Immature natural killer cell (primary cell): ENCODE results near the gene MACROD2. TPM values are rescaled to one million over a fixed set of nuclear protein-coding genes. Genes with fewer than 3 reads are reported as not detected.

ENCODE experiments used
- DNase-seq, 3 donors: peaks; one replicate each; pipeline ENCODE4 v3.0.0; 2022; ENCODE audit warnings: mixed read lengths in 1 of 3
- H3K27ac Mint-ChIP-seq, 6 donors: one replicate each; pipeline ENCODE4 v1.8.0; 2020; ENCODE audit warnings: mixed read lengths in 6 of 6, mild to moderate bottlenecking in 5 of 6, inconsistent platforms in 4 of 6, moderate library complexity in 3 of 6
- H3K27me3 Mint-ChIP-seq, 3 donors: one replicate each; pipeline ENCODE4 v1.8.0; 2020 to 2021; ENCODE audit warnings: low read depth in 3 of 3, mild to moderate bottlenecking in 3 of 3, mixed read lengths in 3 of 3, moderate library complexity in 3 of 3, inconsistent platforms in 1 of 3
- H3K36me3 Mint-ChIP-seq, 3 donors: one replicate each; pipeline ENCODE4 v1.8.0; 2020; ENCODE audit warnings: mixed read lengths in 3 of 3, inconsistent platforms in 2 of 3, mild to moderate bottlenecking in 2 of 3
- H3K4me1 Mint-ChIP-seq, 2 donors: one replicate each; pipeline ENCODE4 v1.8.0; 2020; ENCODE audit warnings: inconsistent platforms in 2 of 2, mild to moderate bottlenecking in 2 of 2, mixed read lengths in 2 of 2, moderate library complexity in 1 of 2
- H3K4me3 Mint-ChIP-seq, 5 donors: one replicate each; pipeline ENCODE4 v1.8.0; 2020; ENCODE audit warnings: mild to moderate bottlenecking in 5 of 5, mixed read lengths in 5 of 5, inconsistent platforms in 3 of 5, moderate library complexity in 3 of 5
- H3K9me3 Mint-ChIP-seq, 6 donors: one replicate each; pipeline ENCODE4 v1.8.0; 2020; ENCODE audit warnings: mild to moderate bottlenecking in 6 of 6, mixed read lengths in 6 of 6, inconsistent platforms in 4 of 6, moderate library complexity in 3 of 6
- polyA plus RNA-seq, 3 donors: library from polyadenylated mRNA; unstranded; fragments of 300-500 nt; fragmentation: Illumina TruSeq; gene quantifications; one replicate each; pipeline ENCODE4 v1.2.3, GENCODE V29; 2021

MACROD2 gene
- polyA plus RNA-seq, 3 donors from 2014 or later = not detected

GRCh38 chr20:14406495-14406894 lies 411.2 kb downstream of the MACROD2 start:
- no peak for DNase-seq
- no peak overlapping the region for H3K4me3 Mint-ChIP-seq
- no peaks in the 10 kb centered on the region for H3K4me1 Mint-ChIP-seq
- H3K36me3 Mint-ChIP-seq = no peaks in the 10 kb centered on the region
- no peak overlapping the region for H3K27ac Mint-ChIP-seq
- H3K27me3 Mint-ChIP-seq = peaks cover 0 to 2% (median 0%) of the 10 kb centered on the region in 3 donors
- peaks cover 4 to 48% (median 12%) of the 10 kb centered on the region in 6 donors for H3K9me3 Mint-ChIP-seq

- H3K4me1 Mint-ChIP-seq = no peaks in the 10 kb centered on the region
- H3K27me3 Mint-ChIP-seq = peaks cover 0 to 2% (median 0%) of the 10 kb centered on the region in 3 donors
- DNase-seq = no peak
- H3K9me3 Mint-ChIP-seq = peaks cover 5 to 48% (median 17%) of the 10 kb centered on the region in 6 donors
- no peak overlapping the region for H3K4me3 Mint-ChIP-seq
- no peaks in the 10 kb centered on the region for H3K36me3 Mint-ChIP-seq
- H3K27ac Mint-ChIP-seq = no peak overlapping the region
Observed at GRCh38 chr20:14407336-14407735, 412.0 kb downstream of the MACROD2 start.

DNA sequence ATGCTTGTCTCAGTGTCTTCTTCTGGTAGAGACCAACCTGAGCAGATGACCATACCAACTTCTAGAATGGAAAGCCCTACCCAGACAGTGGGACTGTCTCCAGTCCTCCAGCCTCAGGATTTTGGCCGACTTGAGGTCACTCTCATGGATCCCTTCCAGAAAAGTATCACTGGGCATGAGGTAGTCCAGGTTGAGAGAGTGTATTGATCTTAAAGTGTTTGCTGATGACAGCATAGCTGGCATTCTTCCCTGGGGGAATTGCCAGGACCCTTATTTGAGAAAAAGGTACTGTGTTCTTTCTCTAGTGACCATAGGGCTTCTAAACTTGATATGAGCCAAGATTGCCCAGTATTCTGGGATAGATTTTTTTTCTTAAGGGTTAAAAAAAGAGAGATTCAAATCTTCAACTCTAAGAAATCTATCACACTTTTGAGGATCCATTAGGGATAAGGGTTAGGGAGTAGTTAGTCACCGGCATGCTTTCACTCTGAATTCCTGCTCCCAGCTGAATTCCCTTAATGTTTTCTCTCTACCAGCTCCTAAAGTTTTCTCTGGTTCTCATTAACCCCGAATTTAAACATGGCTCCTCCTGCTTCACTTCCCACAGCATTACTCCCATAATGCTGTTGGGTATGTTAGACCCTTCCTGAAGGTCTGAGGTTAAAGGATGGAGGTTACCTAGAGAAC lies 415.7 kb downstream of the MACROD2 start:
- Mint-ChIP-seq H3K9me3 (peaks cover 10 to 58% (median 21%) of the 10 kb centered on the region in 6 donors), H3K27me3 (peaks cover 0 to 2% (median 0%) of the 10 kb centered on the region in 3 donors), H3K36me3 (no peaks in the 10 kb centered on the region), H3K4me3 (no peak overlapping the region), H3K4me1 (no peaks in the 10 kb centered on the region), H3K27ac (no peak overlapping the region)
- no peak for DNase-seq

DNA sequence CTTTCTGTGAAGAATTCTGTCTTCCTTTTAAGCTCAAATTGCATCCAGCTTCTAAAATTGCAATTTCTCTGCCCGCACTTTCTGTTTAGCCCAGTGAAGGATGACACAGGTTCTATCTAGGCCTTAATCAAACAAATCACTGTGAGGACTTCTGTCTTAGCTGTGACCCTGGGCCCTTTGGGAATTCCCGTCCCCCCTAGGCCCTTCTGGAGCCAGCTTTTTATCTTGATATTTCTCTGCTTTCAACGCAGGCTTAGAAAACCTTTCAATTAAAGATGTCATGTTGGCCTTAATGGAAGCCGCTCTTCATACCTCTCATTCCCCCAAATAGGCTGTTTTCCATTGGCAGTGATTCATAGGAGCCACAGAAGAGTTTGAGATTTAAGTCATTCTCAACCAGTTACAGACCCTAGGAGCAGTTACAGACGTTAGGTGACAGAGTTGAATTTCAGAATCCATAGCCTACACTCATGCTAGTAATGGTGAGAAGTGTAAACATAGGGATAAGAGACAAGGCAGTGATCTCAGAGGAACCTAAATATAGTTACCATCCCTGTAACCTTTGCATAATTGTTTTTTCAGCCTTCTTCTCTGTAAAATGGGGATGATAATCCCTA lies 416.9 kb downstream of the MACROD2 start:
- Mint-ChIP-seq H3K4me3 (no peak overlapping the region), H3K9me3 (peaks cover 10 to 67% (median 22%) of the 10 kb centered on the region in 6 donors), H3K27me3 (peaks cover 0 to under 1% (median 0%) of the 10 kb centered on the region in 3 donors), H3K27ac (no peak overlapping the region), H3K36me3 (no peaks in the 10 kb centered on the region), H3K4me1 (no peaks in the 10 kb centered on the region)
- no peak for DNase-seq

DNA sequence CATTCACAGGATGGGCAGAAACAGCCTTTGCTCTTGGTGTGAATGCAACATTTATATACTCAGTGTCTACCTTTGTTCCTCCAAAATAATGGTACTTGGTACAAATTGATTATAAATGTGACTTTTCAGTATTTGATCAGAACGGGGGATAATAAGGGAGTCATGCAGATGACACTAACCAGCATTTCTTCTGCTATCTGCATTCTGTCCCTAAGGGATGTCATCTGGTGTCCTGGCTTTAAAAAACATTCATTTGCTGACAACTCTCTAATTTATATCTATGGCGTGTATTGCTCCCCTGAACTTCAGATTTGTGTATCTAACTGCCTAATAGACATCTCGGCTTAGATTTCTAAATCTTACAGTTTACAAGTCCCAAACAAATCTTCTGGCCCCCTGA lies 418.5 kb downstream of the MACROD2 start:
- no peak overlapping the region for H3K27ac Mint-ChIP-seq

GRCh38 chr20:14414560-14414959 lies 419.2 kb downstream of the MACROD2 start:
- H3K27me3 Mint-ChIP-seq = no peaks in the 10 kb centered on the region
- H3K4me3 Mint-ChIP-seq = no peak overlapping the region
- H3K36me3 Mint-ChIP-seq = no peaks in the 10 kb centered on the region
- DNase-seq = no peak
- H3K27ac Mint-ChIP-seq = no peak overlapping the region
- H3K9me3 Mint-ChIP-seq = peaks cover 6 to 65% (median 26%) of the 10 kb centered on the region in 6 donors
- no peaks in the 10 kb centered on the region for H3K4me1 Mint-ChIP-seq

More for the DNA sequence above, 418.5 kb downstream of the MACROD2 start:
- DNase-seq = no peak
- Mint-ChIP-seq H3K36me3 (no peaks in the 10 kb centered on the region), H3K9me3 (peaks cover 6 to 69% (median 26%) of the 10 kb centered on the region in 6 donors), H3K4me3 (no peak overlapping the region), H3K4me1 (no peaks in the 10 kb centered on the region), H3K27me3 (no peaks in the 10 kb centered on the region)

- no peak overlapping the region for H3K4me3 Mint-ChIP-seq
- H3K36me3 Mint-ChIP-seq = no peaks in the 10 kb centered on the region
- DNase-seq = no peak
- no peaks in the 10 kb centered on the region for H3K4me1 Mint-ChIP-seq
- peaks cover 7 to 57% (median 27%) of the 10 kb centered on the region in 6 donors for H3K9me3 Mint-ChIP-seq
- no peaks in the 10 kb centered on the region for H3K27me3 Mint-ChIP-seq
- no peak overlapping the region for H3K27ac Mint-ChIP-seq
Observed at GRCh38 chr20:14415467-14415866, 420.2 kb downstream of the MACROD2 start.

DNA sequence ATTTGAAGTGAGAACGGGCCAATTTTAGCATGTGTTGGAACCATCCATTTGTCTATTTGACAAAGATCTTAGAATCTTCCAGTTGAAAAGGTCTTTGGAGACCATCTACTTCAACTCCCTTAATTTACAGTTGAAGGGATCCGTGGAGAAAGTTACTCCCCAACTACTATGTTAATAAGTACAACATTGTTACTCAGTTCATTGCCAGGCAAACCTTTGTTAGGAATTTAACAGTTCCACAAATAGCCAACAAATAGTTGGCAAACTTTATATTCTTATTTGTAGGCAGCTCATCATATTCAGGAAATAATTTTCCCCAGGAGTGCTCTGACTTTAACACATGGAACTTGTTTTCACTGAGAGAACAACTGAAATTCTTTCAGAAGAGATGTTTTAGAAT lies 423.1 kb downstream of the MACROD2 start:
- no peak overlapping the region for H3K27ac Mint-ChIP-seq

DNA sequence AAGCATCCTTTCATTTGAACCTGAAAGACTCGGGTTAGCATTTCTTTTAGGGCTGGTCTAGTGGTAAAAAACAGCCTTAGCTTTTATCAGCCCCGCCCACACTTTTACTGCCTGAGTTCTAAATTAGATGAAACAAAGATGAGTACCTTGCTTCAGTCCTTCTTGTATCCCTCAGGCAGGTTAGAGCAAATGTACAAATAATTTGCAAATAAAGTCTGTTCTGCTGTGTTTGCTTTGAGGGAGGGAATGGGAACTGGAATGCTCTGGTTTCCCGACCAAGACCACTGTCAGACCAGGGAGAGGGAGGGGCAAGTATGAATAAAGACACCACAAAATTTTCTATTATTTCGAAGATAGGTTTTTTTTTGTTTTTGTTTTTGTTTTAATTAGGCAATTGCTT lies 427.6 kb downstream of the MACROD2 start:
- Mint-ChIP-seq H3K4me1 (no peaks in the 10 kb centered on the region), H3K9me3 (peaks cover 7 to 47% (median 28%) of the 10 kb centered on the region in 6 donors), H3K4me3 (no peak overlapping the region), H3K27me3 (no peaks in the 10 kb centered on the region), H3K36me3 (no peaks in the 10 kb centered on the region), H3K27ac (no peak overlapping the region)
- no peak for DNase-seq

More for the DNA sequence above, 423.1 kb downstream of the MACROD2 start:
- no peaks in the 10 kb centered on the region for H3K27me3 Mint-ChIP-seq
- DNase-seq = no peak
- peaks cover 2 to 49% (median 25%) of the 10 kb centered on the region in 6 donors for H3K9me3 Mint-ChIP-seq
- H3K36me3 Mint-ChIP-seq = no peaks in the 10 kb centered on the region
- no peak overlapping the region for H3K4me3 Mint-ChIP-seq
- H3K4me1 Mint-ChIP-seq = no peaks in the 10 kb centered on the region

DNA sequence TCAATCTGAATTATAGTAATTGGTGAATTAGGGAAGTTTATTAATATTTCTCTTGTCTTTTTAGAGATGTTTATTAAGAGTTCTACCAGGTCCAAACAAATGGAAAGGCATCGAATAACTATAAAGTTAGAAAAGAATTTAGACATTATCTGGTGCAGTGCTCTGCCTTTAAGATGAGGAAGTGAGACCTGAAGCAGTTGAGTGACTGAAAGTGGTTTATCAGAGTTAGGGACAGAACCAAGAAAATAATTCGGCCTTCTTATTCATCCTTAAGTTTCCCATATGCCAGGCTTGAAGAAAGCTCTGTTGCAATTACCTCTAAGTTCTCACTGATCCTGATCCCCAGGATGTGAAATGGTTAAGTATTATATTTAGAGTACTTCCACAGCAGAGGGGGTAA lies 436.3 kb downstream of the MACROD2 start:
- Mint-ChIP-seq H3K36me3 (peaks cover 0 to 3% (median 0%) of the 10 kb centered on the region in 3 donors), H3K27me3 (no peaks in the 10 kb centered on the region), H3K4me1 (no peaks in the 10 kb centered on the region), H3K9me3 (peaks cover 9 to 28% (median 11%) of the 10 kb centered on the region in 6 donors), H3K4me3 (no peak overlapping the region), H3K27ac (no peak overlapping the region)
- no peak for DNase-seq

GRCh38 chr20:14432085-14432484 lies 436.8 kb downstream of the MACROD2 start:
- H3K27ac Mint-ChIP-seq = no peak overlapping the region
- H3K27me3 Mint-ChIP-seq = no peaks in the 10 kb centered on the region
- H3K9me3 Mint-ChIP-seq = peaks cover 7 to 26% (median 9%) of the 10 kb centered on the region in 6 donors
- H3K4me1 Mint-ChIP-seq = no peaks in the 10 kb centered on the region
- H3K36me3 Mint-ChIP-seq = peaks cover 0 to 3% (median 0%) of the 10 kb centered on the region in 3 donors
- no peak for DNase-seq
- H3K4me3 Mint-ChIP-seq = no peak overlapping the region

- Mint-ChIP-seq H3K27ac (no peak overlapping the region), H3K4me1 (no peaks in the 10 kb centered on the region), H3K9me3 (peaks cover 6 to 21% (median 9%) of the 10 kb centered on the region in 6 donors), H3K4me3 (no peak overlapping the region), H3K27me3 (no peaks in the 10 kb centered on the region), H3K36me3 (peaks cover 0 to 3% (median 0%) of the 10 kb centered on the region in 3 donors)
- no peak for DNase-seq
Observed at GRCh38 chr20:14432597-14432996, 437.3 kb downstream of the MACROD2 start.

- no peak for DNase-seq
- H3K4me1 Mint-ChIP-seq = no peaks in the 10 kb centered on the region
- H3K27me3 Mint-ChIP-seq = peaks cover 0 to 1% (median 0%) of the 10 kb centered on the region in 3 donors
- no peak overlapping the region for H3K27ac Mint-ChIP-seq
- H3K9me3 Mint-ChIP-seq = peaks cover 9 to 23% (median 15%) of the 10 kb centered on the region in 6 donors
- no peak overlapping the region for H3K4me3 Mint-ChIP-seq
- H3K36me3 Mint-ChIP-seq = peaks cover 0 to 3% (median 0%) of the 10 kb centered on the region in 3 donors
Observed at GRCh38 chr20:14434384-14435136, 439.2 kb downstream of the MACROD2 start.

- Mint-ChIP-seq H3K27ac (no peak overlapping the region), H3K4me1 (no peaks in the 10 kb centered on the region), H3K27me3 (peaks cover 0 to 1% (median 0%) of the 10 kb centered on the region in 3 donors), H3K4me3 (no peak overlapping the region), H3K36me3 (no peaks in the 10 kb centered on the region), H3K9me3 (peaks cover 11 to 51% (median 25%) of the 10 kb centered on the region in 6 donors)
- no peak for DNase-seq
Observed at GRCh38 chr20:14441201-14441600, 445.9 kb downstream of the MACROD2 start.
